ENCODE data around the gene KCNN3. TPM values are rescaled to one million over a fixed set of nuclear protein-coding genes. Genes with fewer than 3 reads are reported as not detected.
A peak's percentile ranks its signal among the peaks of the same experiment; 100 is the strongest.

Gene KCNN3
- total RNA-seq, 4 donors from 2014 or later: 3.6 to 17.0 (median 12.4) TPM

GRCh38 chr1:154824179-154825000, 45.7 kb downstream of the KCNN3 start:
- no peaks in the 10 kb centered on the region for H3K27me3 ChIP-seq
- no peaks in the 10 kb centered on the region for H3K9me3 ChIP-seq
- peaks cover 0 to 3% (median 0%) of the 10 kb centered on the region in 4 donors for H3K36me3 ChIP-seq
- peaks cover 0 to 12% (median 0%) of the 10 kb centered on the region in 4 donors for H3K4me1 ChIP-seq
- no peak for DNase-seq (ENCODE audit: extremely low spot score)
- no peak overlapping the region for H3K27ac ChIP-seq (replicated peaks in 1 of 4)
- TF ChIP-seq POLR2AphosphoS5 (IDR thresholded peaks at IDR 0.05) (no peak), EP300 (IDR thresholded peaks at IDR 0.05) (no peak), POLR2A (IDR thresholded peaks at IDR 0.05; ENCODE audit: low read depth) (no peak), CTCF (IDR thresholded peaks at IDR 0.05) (no peak)
- H3K4me3 ChIP-seq: no peak overlapping the region
- intact Hi-C loops (cut with DNase I): no loop called here
- 82% methylated on average over 5 of the region's 5 CpGs for WGBS

GRCh38 chr1:154822717-154823116, 47.4 kb downstream of the KCNN3 start:
- Histone ChIP-seq H3K4me1 (peaks cover 0 to 10% (median 0%) of the 10 kb centered on the region in 4 donors), H3K27ac (replicated peaks in 1 of 4) (no peak overlapping the region), H3K4me3 (no peak overlapping the region), H3K36me3 (peaks cover 0 to 3% (median 0%) of the 10 kb centered on the region in 4 donors), H3K27me3 (no peaks in the 10 kb centered on the region), H3K9me3 (no peaks in the 10 kb centered on the region)
- DNase-seq (ENCODE audit: extremely low spot score): no peak
- WGBS: 86% methylated on average over 6 of the region's 6 CpGs
- intact Hi-C loops (cut with DNase I): no loop called here
- TF ChIP-seq EP300 (IDR thresholded peaks at IDR 0.05) (no peak), CTCF (IDR thresholded peaks at IDR 0.05) (no peak), POLR2AphosphoS5 (IDR thresholded peaks at IDR 0.05) (no peak), POLR2A (IDR thresholded peaks at IDR 0.05; ENCODE audit: low read depth) (no peak)

GRCh38 chr1:154822233-154822632, 47.8 kb downstream of the KCNN3 start:
- Histone ChIP-seq H3K4me1 (peaks cover 0 to 10% (median 0%) of the 10 kb centered on the region in 4 donors), H3K27ac (replicated peaks in 1 of 4) (no peak overlapping the region), H3K9me3 (no peaks in the 10 kb centered on the region), H3K36me3 (peaks cover 0 to 3% (median 0%) of the 10 kb centered on the region in 4 donors), H3K27me3 (no peaks in the 10 kb centered on the region), H3K4me3 (no peak overlapping the region)
- DNase-seq (ENCODE audit: extremely low spot score): no peak
- TF ChIP-seq POLR2AphosphoS5 (IDR thresholded peaks at IDR 0.05) (no peak), POLR2A (IDR thresholded peaks at IDR 0.05; ENCODE audit: low read depth) (no peak), CTCF (IDR thresholded peaks at IDR 0.05) (no peak), EP300 (IDR thresholded peaks at IDR 0.05) (no peak)
- intact Hi-C loops (cut with DNase I): no loop called here
- WGBS: 95% methylated on average over 10 of the region's 10 CpGs

- Histone ChIP-seq H3K27me3 (no peaks in the 10 kb centered on the region), H3K36me3 (peaks cover 0 to 3% (median 0%) of the 10 kb centered on the region in 4 donors), H3K4me1 (peaks cover 0 to 10% (median 0%) of the 10 kb centered on the region in 4 donors), H3K27ac (replicated peaks in 1 of 4) (peak overlapping the region in 1 of 4 donors; percentile 3), H3K4me3 (no peak overlapping the region), H3K9me3 (no peaks in the 10 kb centered on the region)
- WGBS: 55% methylated on average over 5 of the region's 7 CpGs
- TF ChIP-seq EP300 (IDR thresholded peaks at IDR 0.05) (no peak), POLR2AphosphoS5 (IDR thresholded peaks at IDR 0.05) (peak in 1 of 2 donors; percentile 51), CTCF (IDR thresholded peaks at IDR 0.05) (no peak), POLR2A (IDR thresholded peaks at IDR 0.05; ENCODE audit: low read depth) (no peak)
- no peak for DNase-seq (ENCODE audit: extremely low spot score)
- intact Hi-C loops (cut with DNase I): no loop called here
Observed at GRCh38 chr1:154821083-154821482, 49.0 kb downstream of the KCNN3 start.

Data from esophagus muscularis mucosa (tissue), 4 donors.